PC-9 (cell line): ENCODE results near the gene EBF4. TPM values are rescaled to one million over a fixed set of nuclear protein-coding genes. Genes with fewer than 3 reads are reported as not detected.

Source experiments
- BruUV-seq: library from RNA; stranded (reverse); fragments of 400-500 nt; replicated peaks from 2 replicates; lab custom pipeline; 2021; lab: Mats Ljungman, UMichigan
- CTCF ChIA-PET: fragments of 300-600 bp; sonication (Branson Sonifier 250); formaldehyde crosslinking; loops from one replicate; lab custom pipeline; 2022; ENCODE audit warnings: antibody characterized with exemption; lab: Charles Lee
- POLR2A ChIA-PET: fragments of 300-600 bp; sonication (Branson Sonifier 250); formaldehyde crosslinking; loops from one replicate; lab custom pipeline; 2022; ENCODE audit warnings: antibody characterized with exemption; ENCODE audit not compliant: unreplicated experiment; lab: Charles Lee
- DNase-seq, 2 experiments: peaks; one replicate each; pipeline versions ENCODE4 v3.0.0 to v3.0.0-alpha.2; 2015 to 2022; ENCODE audit warnings: mixed read lengths in 1 of 2
- H2AFZ ChIP-seq: fragments of 200-600 bp; sonication (generic); 2 replicates; pipeline ENCODE4 v1.8.1; 2017; ENCODE audit warnings: antibody characterized with exemption
- H3F3A ChIP-seq: fragments of 200-600 bp; sonication (generic); 2 replicates; pipeline ENCODE4 v1.8.1; 2017; ENCODE audit warnings: antibody characterized with exemption, mild to moderate bottlenecking, low read depth; ENCODE audit not compliant: insufficient read depth
- H3K27ac ChIP-seq: fragments of 200-600 bp; sonication (generic); 2 replicates; pipeline ENCODE4 v1.6.1; 2016; ENCODE audit warnings: mixed run types
- H3K27me3 ChIP-seq: fragments of 200-600 bp; sonication (generic); 2 replicates; pipeline ENCODE4 v1.6.1; 2016; ENCODE audit warnings: low read depth, mixed run types; ENCODE audit not compliant: insufficient read depth
- H3K36me3 ChIP-seq: fragments of 200-600 bp; sonication (generic); 2 replicates; pipeline ENCODE4 v1.6.1; 2016; ENCODE audit warnings: low read depth, mixed run types
- H3K4me1 ChIP-seq: fragments of 200-600 bp; sonication (generic); replicated peaks from 2 replicates; pipeline ENCODE4 v1.6.1; 2016; ENCODE audit warnings: mixed run types; ENCODE audit not compliant: insufficient read depth
- H3K4me2 ChIP-seq: fragments of 200-600 bp; sonication (generic); 2 replicates; pipeline ENCODE4 v1.6.1; 2017; ENCODE audit warnings: mixed run types
- H3K4me3 ChIP-seq: fragments of 200-600 bp; sonication (generic); 2 replicates; pipeline ENCODE4 v1.6.1; 2016; ENCODE audit warnings: mixed run types
- H3K79me2 ChIP-seq: fragments of 200-600 bp; sonication (generic); 2 replicates; pipeline ENCODE4 v1.6.1; 2017; ENCODE audit warnings: low read depth, mixed run types
- H3K9me2 ChIP-seq: fragments of 200-600 bp; sonication (generic); 2 replicates; pipeline ENCODE4 v1.8.1; 2017; ENCODE audit warnings: mild to moderate bottlenecking; ENCODE audit not compliant: insufficient read depth
- H3K9me3 ChIP-seq: fragments of 200-600 bp; sonication (generic); 2 replicates; pipeline ENCODE4 v1.8.1; 2016; ENCODE audit warnings: low read depth; ENCODE audit not compliant: insufficient read depth
- H4K20me1 ChIP-seq: fragments of 200-600 bp; sonication (generic); 2 replicates; pipeline ENCODE4 v1.8.1; 2017; ENCODE audit not compliant: insufficient read depth
- EZH2 ChIP-seq: fragments of 200-600 bp; sonication (generic); IDR thresholded peaks from 2 replicates; pipeline ENCODE4 v1.8.0; 2017; ENCODE audit warnings: antibody characterized with exemption, low read depth
- intact Hi-C: fragments of 100-400 bp; cut with micrococcal nuclease; formaldehyde crosslinking; loops from one replicate; pipeline ENCODE4 v1.10.0; 2022; ENCODE audit not compliant: unreplicated experiment
- total RNA-seq: library from RNA; stranded (reverse); gene quantifications from 2 replicates; pipeline ENCODE4 v1.2.3, GENCODE V29; 2021
- TF ChIP-seq, protein P1 (sequence below): fragments of 200-600 bp; sonication (generic); conservative IDR thresholded peaks from 2 replicates; pipeline ENCODE4 v1.6.1; 2017; ENCODE audit warnings: mixed run types, antibody characterized with exemption, mild to moderate bottlenecking, moderate library complexity

The EBF4 gene
- total RNA-seq, 1 experiment from 2014 or later, result 5.1 TPM

DNA sequence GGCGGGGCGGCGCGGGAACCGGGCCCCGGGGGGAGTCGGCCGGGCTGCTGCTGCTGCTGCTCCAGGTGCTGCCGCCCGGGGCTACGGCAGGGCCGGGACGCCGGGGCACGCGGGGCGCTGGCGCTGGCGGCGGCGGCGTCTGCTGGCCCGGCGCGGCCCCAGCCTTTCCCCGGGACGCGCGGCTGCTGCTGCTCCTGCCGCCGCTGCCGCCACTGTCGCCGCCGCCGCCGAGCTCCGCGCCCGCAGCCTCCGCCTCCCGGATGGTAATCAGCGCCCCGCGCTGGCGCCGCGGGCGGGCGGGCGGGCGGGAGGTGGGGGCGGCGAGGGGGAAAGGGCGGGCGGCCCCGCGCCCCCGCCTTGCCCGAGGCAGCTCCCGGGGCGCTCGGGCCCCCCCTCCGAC, 306 bp downstream of the EBF4 start:
- DNase-seq, result no peak
- Histone ChIP-seq H3K79me2 (no peaks in the 10 kb centered on the region), H2AFZ (no peak overlapping the region), H3K4me2 (no peak overlapping the region), H3K4me3 (no peak overlapping the region), H3K9me2 (no peaks in the 10 kb centered on the region), H3K9me3 (no peaks in the 10 kb centered on the region), H3K4me1 (no peaks in the 10 kb centered on the region), H3K27me3 (peaks cover 69% of the 10 kb centered on the region), H4K20me1 (no peaks in the 10 kb centered on the region), H3K27ac (no peak overlapping the region), H3K36me3 (no peaks in the 10 kb centered on the region), H3F3A (no peaks in the 10 kb centered on the region)
- ChIA-PET CTCF (interaction anchor here (0.6 kb wide), 1 partner anchor 175 kb away, joined by 3 read pairs; no protein-coding TSS in a partner anchor), POLR2A (no interaction called here)
- TF ChIP-seq EZH2, result no peak
- TF ChIP-seq, protein P1, sequence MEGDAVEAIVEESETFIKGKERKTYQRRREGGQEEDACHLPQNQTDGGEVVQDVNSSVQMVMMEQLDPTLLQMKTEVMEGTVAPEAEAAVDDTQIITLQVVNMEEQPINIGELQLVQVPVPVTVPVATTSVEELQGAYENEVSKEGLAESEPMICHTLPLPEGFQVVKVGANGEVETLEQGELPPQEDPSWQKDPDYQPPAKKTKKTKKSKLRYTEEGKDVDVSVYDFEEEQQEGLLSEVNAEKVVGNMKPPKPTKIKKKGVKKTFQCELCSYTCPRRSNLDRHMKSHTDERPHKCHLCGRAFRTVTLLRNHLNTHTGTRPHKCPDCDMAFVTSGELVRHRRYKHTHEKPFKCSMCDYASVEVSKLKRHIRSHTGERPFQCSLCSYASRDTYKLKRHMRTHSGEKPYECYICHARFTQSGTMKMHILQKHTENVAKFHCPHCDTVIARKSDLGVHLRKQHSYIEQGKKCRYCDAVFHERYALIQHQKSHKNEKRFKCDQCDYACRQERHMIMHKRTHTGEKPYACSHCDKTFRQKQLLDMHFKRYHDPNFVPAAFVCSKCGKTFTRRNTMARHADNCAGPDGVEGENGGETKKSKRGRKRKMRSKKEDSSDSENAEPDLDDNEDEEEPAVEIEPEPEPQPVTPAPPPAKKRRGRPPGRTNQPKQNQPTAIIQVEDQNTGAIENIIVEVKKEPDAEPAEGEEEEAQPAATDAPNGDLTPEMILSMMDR, result no peak
- intact Hi-C loops, result loop anchor here (10.0 kb wide), 1 partner anchor 622 kb away; no protein-coding TSS in a partner anchor
- BruUV-seq, result no TSS peak

DNA sequence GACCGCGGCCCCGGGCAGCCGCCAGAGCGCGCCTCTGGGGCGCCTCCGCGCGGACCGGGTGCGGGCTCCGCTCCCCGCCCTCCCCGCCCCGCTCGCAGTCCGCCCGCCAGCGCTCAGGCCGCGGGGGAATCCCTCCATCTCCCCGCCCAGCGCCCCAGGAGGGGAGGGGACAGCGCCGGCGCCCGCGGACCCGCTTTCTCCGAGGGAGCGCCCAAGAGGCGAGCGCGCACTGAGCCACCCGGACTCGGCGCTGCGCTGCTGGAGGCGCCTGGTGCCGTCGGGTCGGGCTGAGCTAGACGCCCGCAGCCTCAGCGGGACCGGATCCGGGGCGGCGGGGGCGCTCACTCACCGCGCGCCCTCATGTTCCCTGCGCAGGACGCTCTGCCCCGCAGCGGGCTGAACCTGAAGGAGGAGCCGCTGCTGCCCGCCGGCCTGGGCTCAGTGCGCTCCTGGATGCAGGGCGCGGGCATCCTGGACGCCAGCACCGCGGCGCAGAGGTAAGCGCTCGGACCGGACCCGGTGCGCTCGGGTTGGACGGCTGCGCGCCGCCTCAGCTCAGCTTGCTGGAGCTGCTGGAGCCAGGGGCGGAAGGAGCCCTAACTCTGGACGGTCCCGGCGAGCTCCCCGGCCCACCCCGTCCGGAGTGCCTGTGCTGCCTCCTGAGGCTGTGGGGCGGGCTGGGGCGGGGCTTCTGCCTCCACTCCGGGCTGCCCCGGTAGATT, 867 bp downstream of the EBF4 start:
- Histone ChIP-seq H3K4me1 (no peaks in the 10 kb centered on the region), H3K79me2 (no peaks in the 10 kb centered on the region), H3K9me2 (no peaks in the 10 kb centered on the region), H3F3A (no peaks in the 10 kb centered on the region), H3K4me3 (no peak overlapping the region), H4K20me1 (no peaks in the 10 kb centered on the region), H3K9me3 (no peaks in the 10 kb centered on the region), H3K27me3 (peaks cover 70% of the 10 kb centered on the region), H3K27ac (no peak overlapping the region), H3K4me2 (no peak overlapping the region), H3K36me3 (no peaks in the 10 kb centered on the region), H2AFZ (no peak overlapping the region)
- CTCF ChIA-PET, result no interaction called here
- intact Hi-C loops, result loop anchor here (10.0 kb wide), 1 partner anchor 621 kb away; no protein-coding TSS in a partner anchor
- DNase-seq, result no peak
- BruUV-seq, result no TSS peak
- POLR2A ChIA-PET, result no interaction called here
- TF ChIP-seq EZH2, result no peak
- TF ChIP-seq, protein P1, result no peak

DNA sequence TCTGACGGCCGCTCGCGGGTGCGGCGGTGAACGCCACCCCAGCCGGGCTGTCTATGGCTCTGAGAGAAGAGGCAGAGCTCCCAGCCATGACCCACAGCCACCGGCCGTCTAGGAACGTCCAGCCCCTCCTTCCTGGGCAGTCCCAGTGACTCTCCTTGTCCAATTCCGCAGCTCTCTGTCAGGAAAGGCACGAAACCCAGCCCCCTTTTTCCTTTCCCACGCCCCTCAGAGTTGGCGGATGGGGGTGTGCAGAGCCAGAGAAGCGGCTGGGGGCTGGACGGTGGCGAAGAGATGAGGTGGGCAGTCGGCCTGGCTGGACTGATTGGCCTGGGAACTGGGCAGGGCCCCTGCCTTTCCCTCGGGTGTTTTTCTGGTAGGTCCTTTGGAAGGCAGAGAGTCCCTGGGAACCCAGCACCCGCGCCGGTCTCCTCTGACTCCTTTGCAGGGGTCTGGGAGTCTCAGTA, 1.5 kb downstream of the EBF4 start:
- Histone ChIP-seq H3K4me2 (no peak overlapping the region), H3K4me1 (no peaks in the 10 kb centered on the region), H3F3A (no peaks in the 10 kb centered on the region), H3K9me2 (no peaks in the 10 kb centered on the region), H4K20me1 (no peaks in the 10 kb centered on the region), H3K36me3 (no peaks in the 10 kb centered on the region), H3K27me3 (peaks cover 76% of the 10 kb centered on the region), H2AFZ (no peak overlapping the region), H3K4me3 (no peak overlapping the region), H3K9me3 (no peaks in the 10 kb centered on the region), H3K79me2 (no peaks in the 10 kb centered on the region), H3K27ac (no peak overlapping the region)
- ChIA-PET POLR2A (no interaction called here), CTCF (no interaction called here)
- no peak for DNase-seq
- intact Hi-C loops, result loop anchor here (10.0 kb wide), 1 partner anchor 621 kb away; no protein-coding TSS in a partner anchor
- BruUV-seq, result no TSS peak
- TF ChIP-seq, protein P1, result no peak
- no peak for TF ChIP-seq EZH2
